GM12873 (cell line): Measurements from ENCODE around the gene MRPS33.

Source experiments
- TF ChIP-seq, protein P1 (sequence below): IDR thresholded peaks from 2 replicates; pipeline ENCODE4 v1.5.1; 2012; ENCODE audit warnings: low read depth, mild to moderate bottlenecking, moderate library complexity, low read length, control low read depth; ENCODE audit not compliant: insufficient read depth; ENCODE audit errors: missing control alignments

MRPS33 gene

DNA sequence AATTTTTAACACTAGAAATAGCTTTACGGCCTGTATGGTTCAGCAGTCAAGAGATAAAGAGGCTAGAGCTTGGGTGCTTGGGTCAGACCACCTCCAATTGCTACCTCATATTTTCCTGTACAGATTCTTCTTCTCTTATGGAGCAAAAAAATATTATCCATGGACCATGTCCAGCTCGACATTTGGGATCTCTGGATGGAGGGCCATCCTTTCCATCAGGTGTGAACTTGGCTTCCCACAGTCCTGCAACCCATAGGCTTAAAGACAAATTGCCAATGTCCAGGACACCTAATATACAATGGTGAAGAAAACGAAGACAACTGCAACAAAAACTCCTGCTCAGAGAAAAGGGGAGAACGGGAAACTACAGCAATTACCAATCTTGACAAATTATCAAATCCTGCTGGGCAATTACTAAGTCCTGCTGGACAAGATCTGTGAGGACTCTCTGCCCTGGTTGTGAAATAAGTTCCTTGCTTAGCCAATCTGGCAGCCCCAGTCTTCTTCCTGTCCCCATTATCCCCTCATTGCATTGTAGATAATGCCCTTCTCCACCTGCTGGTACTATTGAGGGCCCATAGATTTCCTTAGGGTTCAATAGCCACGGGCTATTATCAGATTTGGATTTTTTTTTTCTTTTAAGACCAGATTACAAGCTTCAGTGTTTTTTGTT, 48.1 kb downstream of the MRPS33 start:
- TF ChIP-seq, protein P1, sequence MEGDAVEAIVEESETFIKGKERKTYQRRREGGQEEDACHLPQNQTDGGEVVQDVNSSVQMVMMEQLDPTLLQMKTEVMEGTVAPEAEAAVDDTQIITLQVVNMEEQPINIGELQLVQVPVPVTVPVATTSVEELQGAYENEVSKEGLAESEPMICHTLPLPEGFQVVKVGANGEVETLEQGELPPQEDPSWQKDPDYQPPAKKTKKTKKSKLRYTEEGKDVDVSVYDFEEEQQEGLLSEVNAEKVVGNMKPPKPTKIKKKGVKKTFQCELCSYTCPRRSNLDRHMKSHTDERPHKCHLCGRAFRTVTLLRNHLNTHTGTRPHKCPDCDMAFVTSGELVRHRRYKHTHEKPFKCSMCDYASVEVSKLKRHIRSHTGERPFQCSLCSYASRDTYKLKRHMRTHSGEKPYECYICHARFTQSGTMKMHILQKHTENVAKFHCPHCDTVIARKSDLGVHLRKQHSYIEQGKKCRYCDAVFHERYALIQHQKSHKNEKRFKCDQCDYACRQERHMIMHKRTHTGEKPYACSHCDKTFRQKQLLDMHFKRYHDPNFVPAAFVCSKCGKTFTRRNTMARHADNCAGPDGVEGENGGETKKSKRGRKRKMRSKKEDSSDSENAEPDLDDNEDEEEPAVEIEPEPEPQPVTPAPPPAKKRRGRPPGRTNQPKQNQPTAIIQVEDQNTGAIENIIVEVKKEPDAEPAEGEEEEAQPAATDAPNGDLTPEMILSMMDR, result no peak

DNA sequence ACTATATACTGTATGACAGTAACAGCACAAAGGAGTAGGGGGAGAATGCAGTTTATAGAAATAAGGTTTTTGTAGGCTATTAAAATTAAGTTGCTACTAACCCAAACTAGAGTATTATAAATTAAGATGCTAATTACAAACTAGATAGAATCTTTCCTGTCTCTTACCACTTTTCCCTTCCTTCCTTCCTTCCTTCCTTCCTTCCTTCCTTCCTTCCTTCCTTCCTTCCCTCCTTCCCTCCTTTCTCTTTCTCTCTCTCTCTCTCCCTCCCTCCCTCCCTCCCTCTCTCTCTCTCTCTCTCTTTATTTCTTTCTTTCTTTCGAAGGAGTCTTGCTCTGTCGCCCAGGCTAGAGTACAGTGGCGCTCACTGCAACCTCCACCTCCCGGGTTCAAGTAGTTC, 53.6 kb downstream of the MRPS33 start:
- TF ChIP-seq, protein P1, result no peak
